Measurements from ENCODE around the gene TAP2.

TAP2 gene

GRCh38 chr6:32842021-32842650 is 3.6 kb upstream of the TAP2 start:
- H3K4me3 ChIP-seq (ENCODE audit: low read depth, low read length), result peak overlapping the region; percentile 67
- TF ChIP-seq CTCF (IDR thresholded peaks at IDR 0.05; ENCODE audit: borderline replicate concordance, insufficient read depth, low read depth, low read length), result no peak

- no peak for TF ChIP-seq CTCF (IDR thresholded peaks at IDR 0.05; ENCODE audit: borderline replicate concordance, insufficient read depth, low read depth, low read length)
These were observed 2.2 kb upstream of the TAP2 start for GRCh38 chr6:32840604-32841246.

DNA sequence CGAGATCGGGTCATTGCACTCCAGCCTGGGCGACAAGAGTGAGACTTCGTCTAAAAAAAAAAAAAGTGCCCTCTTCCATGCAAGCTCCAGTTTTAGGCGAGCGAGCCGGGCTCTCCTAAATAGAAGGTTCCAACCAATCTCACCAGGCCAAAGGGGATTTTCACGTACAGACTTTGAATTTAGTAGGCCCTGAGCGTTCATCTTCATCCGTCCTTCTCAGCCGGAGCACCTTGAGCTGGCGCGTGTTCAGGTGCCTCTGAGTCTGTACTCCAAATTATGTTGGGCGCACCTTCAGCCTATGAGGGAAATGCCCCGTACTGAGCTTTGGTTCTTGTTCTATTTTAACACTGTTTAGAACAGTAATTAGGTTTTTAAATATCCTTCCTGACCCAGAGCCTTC is 817 bp upstream of the TAP2 start:
- no peak overlapping the region for H3K4me3 ChIP-seq (ENCODE audit: low read depth, low read length)
- TF ChIP-seq CTCF (IDR thresholded peaks at IDR 0.05; ENCODE audit: borderline replicate concordance, insufficient read depth, low read depth, low read length), result no peak

More at GRCh38 chr6:32840604-32841246, 2.2 kb upstream of the TAP2 start:
- no peak overlapping the region for H3K4me3 ChIP-seq (ENCODE audit: low read depth, low read length)

DNA sequence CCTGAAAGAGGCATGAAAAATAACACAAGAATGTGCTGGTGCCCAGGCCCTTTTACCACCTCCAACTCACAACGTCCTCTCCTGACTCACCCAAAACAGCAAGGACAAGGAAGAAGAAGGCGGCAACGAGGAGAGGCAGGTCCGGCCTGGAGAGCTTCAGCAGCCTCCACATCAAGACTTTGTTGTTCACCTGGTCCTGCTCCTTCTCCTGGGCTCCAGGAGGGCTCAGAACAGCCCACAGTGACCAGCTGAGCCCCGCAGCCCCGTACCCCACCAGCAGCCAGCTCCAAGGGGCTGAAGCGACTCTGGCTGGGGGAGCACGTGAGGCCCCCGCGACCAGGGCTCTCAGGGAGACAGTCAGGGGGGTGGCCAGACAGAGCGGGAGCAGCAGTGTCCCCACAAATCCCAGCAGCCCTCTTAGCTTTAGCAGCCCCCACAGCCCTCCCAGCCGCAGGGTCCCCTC is 857 bp downstream of the TAP2 start:
- peak overlapping the region; percentile 82 for H3K4me3 ChIP-seq (ENCODE audit: low read depth, low read length)
- TF ChIP-seq CTCF (IDR thresholded peaks at IDR 0.05; ENCODE audit: borderline replicate concordance, insufficient read depth, low read depth, low read length), result no peak

DNA sequence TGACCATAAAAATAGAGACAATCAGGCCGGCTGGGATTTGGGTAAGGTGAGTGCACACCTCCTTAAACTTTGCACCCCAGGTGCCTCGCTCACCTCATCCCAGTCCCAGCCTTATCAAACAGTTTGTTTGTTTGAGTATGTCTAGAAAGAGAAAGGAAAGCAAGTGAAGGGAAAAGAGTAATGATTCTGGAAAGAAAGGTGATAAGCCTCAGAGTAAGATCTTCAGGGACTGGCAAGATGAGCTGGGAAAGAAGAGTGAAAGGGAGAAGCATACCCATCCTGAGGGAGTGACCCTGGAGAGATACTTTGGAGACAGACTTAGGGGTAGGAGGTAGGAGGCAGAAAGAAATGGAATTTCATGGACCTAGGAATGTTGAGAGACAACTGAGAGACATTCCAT is 1.7 kb downstream of the TAP2 start:
- TF ChIP-seq CTCF (IDR thresholded peaks at IDR 0.05; ENCODE audit: borderline replicate concordance, insufficient read depth, low read depth, low read length), result no peak
- no peak overlapping the region for H3K4me3 ChIP-seq (ENCODE audit: low read depth, low read length)

DNA sequence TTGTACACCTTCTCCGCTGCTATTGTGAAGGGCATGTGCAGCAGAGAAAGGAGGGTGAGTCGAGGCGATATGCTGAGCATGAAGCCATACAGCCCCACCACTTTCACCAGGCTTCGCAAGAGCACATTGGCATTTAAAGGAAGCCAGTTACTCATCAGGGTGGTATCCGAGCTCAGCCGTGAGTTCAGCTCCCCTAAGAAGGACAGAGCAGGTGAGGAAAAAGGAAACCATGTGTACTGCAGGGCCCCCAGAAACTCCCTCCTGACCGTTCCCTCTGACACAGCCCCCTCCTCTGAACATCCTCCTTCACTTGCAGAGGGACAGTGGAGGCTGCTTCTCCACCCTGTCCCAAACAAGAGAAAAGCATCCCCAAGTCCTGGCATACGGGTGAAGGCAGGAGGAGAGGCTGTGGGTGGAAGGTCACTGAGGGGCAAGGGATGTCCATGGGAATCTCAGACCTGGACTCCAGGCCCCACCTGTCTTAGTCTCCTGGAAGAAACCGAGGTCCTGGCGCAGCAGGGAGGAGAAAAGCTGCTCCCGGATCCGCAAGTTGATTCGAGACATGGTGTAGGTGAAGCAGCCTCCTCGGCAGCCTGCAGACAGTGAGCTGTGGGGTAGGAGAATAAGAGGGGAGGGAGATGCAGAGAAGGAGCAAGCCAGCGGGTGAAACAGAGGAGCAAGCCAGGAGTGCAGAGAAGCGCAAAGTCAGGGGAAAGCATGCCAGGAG is 3.2 kb downstream of the TAP2 start:
- no peak overlapping the region for H3K4me3 ChIP-seq (ENCODE audit: low read depth, low read length)
- no peak for TF ChIP-seq CTCF (IDR thresholded peaks at IDR 0.05; ENCODE audit: borderline replicate concordance, insufficient read depth, low read depth, low read length)

Measured in GM12875 (cell line).